Rectal smooth muscle tissue (tissue), 1 donor: ENCODE data around the gene KCNJ13.
"Not testable (repeated sequence)": the region's sequence is repeated elsewhere in the genome, so short reads cannot be mapped to it uniquely, and the experiment has no call there.

Source experiments
- H3K27ac ChIP-seq: one replicate; pipeline ENCODE4 v1.7.0; 2013; ENCODE audit warnings: low read depth, low read length, inconsistent platforms
- H3K27me3 ChIP-seq: one replicate; pipeline ENCODE4 v1.7.0; 2013; ENCODE audit warnings: low read length; ENCODE audit not compliant: control insufficient read depth, insufficient read depth
- H3K36me3 ChIP-seq: one replicate; pipeline ENCODE4 v1.7.0; 2013; ENCODE audit warnings: low read length; ENCODE audit not compliant: control insufficient read depth, insufficient read depth
- H3K4me1 ChIP-seq: one replicate; pipeline ENCODE4 v1.7.0; 2013; ENCODE audit warnings: low read length; ENCODE audit not compliant: control insufficient read depth, insufficient read depth
- H3K4me3 ChIP-seq: one replicate; pipeline ENCODE4 v1.7.0; 2013; ENCODE audit warnings: low read length
- H3K9ac ChIP-seq: one replicate; pipeline ENCODE4 v1.7.0; 2013; ENCODE audit warnings: low read length

Gene KCNJ13

DNA sequence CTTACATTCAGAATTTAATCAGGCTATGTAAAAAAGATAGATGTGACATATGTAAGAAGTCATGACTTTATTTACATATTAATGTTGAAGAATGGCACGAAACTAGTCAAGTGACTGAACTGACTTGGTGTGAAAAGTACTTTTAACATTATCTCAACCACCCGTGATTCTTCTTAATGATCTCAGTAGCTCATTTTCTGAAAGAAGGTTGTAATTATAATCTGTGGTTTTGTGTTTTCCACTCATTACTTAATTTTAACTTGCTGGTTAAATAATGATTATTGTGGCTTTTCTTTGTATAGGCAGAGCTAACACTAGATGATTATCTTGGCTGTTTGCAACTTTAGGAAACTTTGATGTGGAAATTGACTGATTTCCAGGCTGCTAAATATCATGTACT, 18.5 kb downstream of the KCNJ13 start:
- H3K4me3 ChIP-seq, result no peak overlapping the region
- no peak overlapping the region for H3K9ac ChIP-seq
- H3K4me1 ChIP-seq, result no peaks in the 10 kb centered on the region
- no peaks in the 10 kb centered on the region for H3K27me3 ChIP-seq
- peaks cover 6% of the 10 kb centered on the region for H3K36me3 ChIP-seq
- H3K27ac ChIP-seq, result no peak overlapping the region

GRCh38 chr2:232750135-232750671, 26.2 kb downstream of the KCNJ13 start:
- Histone ChIP-seq H3K36me3 (peaks cover 6% of the 10 kb centered on the region), H3K27ac (no peak overlapping the region), H3K4me1 (no peaks in the 10 kb centered on the region), H3K4me3 (no peak overlapping the region), H3K9ac (no peak overlapping the region), H3K27me3 (no peaks in the 10 kb centered on the region)

GRCh38 chr2:232749331-232749730, 27.0 kb downstream of the KCNJ13 start:
- Histone ChIP-seq H3K36me3 (peaks cover 6% of the 10 kb centered on the region), H3K4me3 (no peak overlapping the region), H3K9ac (no peak overlapping the region), H3K4me1 (no peaks in the 10 kb centered on the region), H3K27ac (no peak overlapping the region), H3K27me3 (no peaks in the 10 kb centered on the region)

- Histone ChIP-seq H3K36me3 (peaks cover 6% of the 10 kb centered on the region), H3K9ac (no peak overlapping the region), H3K4me3 (no peak overlapping the region), H3K27ac (no peak overlapping the region), H3K27me3 (no peaks in the 10 kb centered on the region), H3K4me1 (no peaks in the 10 kb centered on the region)
These were observed 28.3 kb downstream of the KCNJ13 start for GRCh38 chr2:232748038-232748437.

- no peaks in the 10 kb centered on the region for H3K4me1 ChIP-seq
- H3K27me3 ChIP-seq, result no peaks in the 10 kb centered on the region
- H3K9ac ChIP-seq, result no peak overlapping the region
- no peak overlapping the region for H3K27ac ChIP-seq
- no peak overlapping the region for H3K4me3 ChIP-seq
- peaks cover 6% of the 10 kb centered on the region for H3K36me3 ChIP-seq
These were observed 31.4 kb downstream of the KCNJ13 start for GRCh38 chr2:232744963-232745362.

- Histone ChIP-seq H3K9ac (no peak overlapping the region), H3K27me3 (no peaks in the 10 kb centered on the region), H3K4me3 (no peak overlapping the region), H3K36me3 (peaks cover 4% of the 10 kb centered on the region), H3K27ac (no peak overlapping the region), H3K4me1 (no peaks in the 10 kb centered on the region)
These were observed 34.4 kb downstream of the KCNJ13 start for GRCh38 chr2:232741972-232742371.

DNA sequence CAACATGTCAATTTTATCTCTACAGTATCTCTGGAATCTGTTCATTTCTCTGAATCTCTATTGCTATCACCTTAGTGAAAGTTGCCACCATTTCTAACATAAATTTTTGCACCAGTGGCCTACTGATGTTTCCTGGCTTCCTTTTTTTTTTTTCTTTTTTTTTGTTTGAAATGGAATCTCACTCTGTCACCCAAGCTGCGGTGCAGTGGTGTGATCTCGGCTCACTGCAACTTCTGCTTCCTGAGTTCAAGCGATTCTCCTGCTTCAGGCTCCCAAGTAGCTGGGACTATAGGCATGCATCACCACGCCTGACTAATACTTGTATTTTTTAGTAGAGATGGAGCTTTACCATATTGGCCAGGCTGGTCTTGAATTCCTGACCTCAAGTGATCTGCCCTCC, 35.1 kb downstream of the KCNJ13 start:
- H3K36me3 ChIP-seq, result peaks cover 5% of the 10 kb centered on the region
- no peak overlapping the region for H3K4me3 ChIP-seq
- no peak overlapping the region for H3K9ac ChIP-seq
- H3K4me1 ChIP-seq, result no peaks in the 10 kb centered on the region
- H3K27ac ChIP-seq, result no peak overlapping the region
- no peaks in the 10 kb centered on the region for H3K27me3 ChIP-seq

GRCh38 chr2:232731470-232731869, 44.9 kb downstream of the KCNJ13 start:
- Histone ChIP-seq H3K4me3 (no peak overlapping the region), H3K36me3 (peaks cover 8% of the 10 kb centered on the region), H3K27me3 (no peaks in the 10 kb centered on the region), H3K4me1 (no peaks in the 10 kb centered on the region), H3K27ac (no peak overlapping the region), H3K9ac (no peak overlapping the region)

- peaks cover 6% of the 10 kb centered on the region for H3K36me3 ChIP-seq
- H3K27me3 ChIP-seq, result no peaks in the 10 kb centered on the region
- no peak overlapping the region for H3K9ac ChIP-seq
- no peaks in the 10 kb centered on the region for H3K4me1 ChIP-seq
- H3K4me3 ChIP-seq, result no peak overlapping the region
- H3K27ac ChIP-seq, result no peak overlapping the region
These were observed 47.6 kb downstream of the KCNJ13 start for GRCh38 chr2:232728785-232729184.

DNA sequence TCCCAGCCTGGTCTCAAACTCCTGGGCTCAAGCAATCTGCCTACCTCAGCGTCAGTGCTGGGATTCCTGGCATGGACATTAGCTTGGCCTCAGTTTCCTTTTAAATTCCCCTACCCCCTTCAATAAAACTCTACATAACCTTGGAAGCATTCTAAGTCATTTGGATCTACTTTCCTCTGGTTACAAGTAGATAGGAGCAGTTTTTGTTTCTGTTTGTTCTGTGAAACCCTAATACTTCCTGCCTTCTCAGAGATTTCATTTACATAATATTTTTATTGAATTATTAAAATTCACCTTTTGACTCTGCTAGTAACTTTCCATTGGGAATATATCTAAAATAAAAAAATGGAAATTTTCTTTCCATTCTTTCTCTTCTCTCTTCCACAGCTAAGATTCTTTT, 53.3 kb downstream of the KCNJ13 start:
- Histone ChIP-seq H3K27me3 (no peaks in the 10 kb centered on the region), H3K27ac (no peak overlapping the region), H3K4me1 (no peaks in the 10 kb centered on the region), H3K9ac (no peak overlapping the region), H3K4me3 (no peak overlapping the region), H3K36me3 (peaks cover 4% of the 10 kb centered on the region)

- Histone ChIP-seq H3K4me3 (no peak overlapping the region), H3K36me3 (peaks cover 2% of the 10 kb centered on the region), H3K27me3 (no peaks in the 10 kb centered on the region), H3K9ac (no peak overlapping the region), H3K4me1 (no peaks in the 10 kb centered on the region), H3K27ac (no peak overlapping the region)
These were observed 54.5 kb downstream of the KCNJ13 start for GRCh38 chr2:232721882-232722281.

- H3K27me3 ChIP-seq, result no peaks in the 10 kb centered on the region
- H3K9ac ChIP-seq, result no peak overlapping the region
- H3K27ac ChIP-seq, result no peak overlapping the region
- no peak overlapping the region for H3K4me3 ChIP-seq
- peaks cover 2% of the 10 kb centered on the region for H3K36me3 ChIP-seq
- H3K4me1 ChIP-seq, result no peaks in the 10 kb centered on the region
These were observed 55.1 kb downstream of the KCNJ13 start for GRCh38 chr2:232721261-232721660.

GRCh38 chr2:232720056-232720455, 56.3 kb downstream of the KCNJ13 start:
- H3K27me3 ChIP-seq, H3K27ac ChIP-seq, H3K36me3 ChIP-seq, H3K9ac ChIP-seq, H3K4me1 ChIP-seq, H3K4me3 ChIP-seq: not testable (repeated sequence)
